Neutrophil (primary cell): Measurements from ENCODE around the gene CBR1.

Source experiments
- H3K27ac ChIP-seq: fragments of 200-600 bp; sonication (generic); 2 replicates; pipeline ENCODE4 v1.5.1; 2016; ENCODE audit warnings: mild to moderate bottlenecking, moderate library complexity
- H3K27me3 ChIP-seq: fragments of 200-600 bp; sonication (generic); 2 replicates; pipeline ENCODE4 v1.6.0; 2016; ENCODE audit warnings: mild to moderate bottlenecking
- H3K36me3 ChIP-seq: fragments of 200-600 bp; sonication (generic); 2 replicates; pipeline ENCODE4 v1.5.1; 2017
- H3K4me1 ChIP-seq, 2 experiments: fragments of 200-600 bp in 1 of 2; sonication (generic) in 1 of 2; 1 replicate in 1 of 2; 2 replicates in 1 of 2; pipeline versions ENCODE4 v1.5.1 to v1.6.1; 2013 to 2016; ENCODE audit warnings: low read depth in 1 of 2, low read length in 1 of 2, mild to moderate bottlenecking in 1 of 2, moderate library complexity in 1 of 2; ENCODE audit not compliant: control insufficient read depth in 1 of 2, insufficient read depth in 1 of 2
- H3K4me3 ChIP-seq, 2 experiments: fragments of 200-600 bp in 1 of 2; sonication (generic) in 1 of 2; 1 replicate in 1 of 2; 2 replicates in 1 of 2; pipeline ENCODE4 v1.5.1; 2013 to 2016; ENCODE audit warnings: low read depth in 1 of 2, low read length in 1 of 2, mild to moderate bottlenecking in 1 of 2, moderate library complexity in 1 of 2
- H3K9me3 ChIP-seq: fragments of 200-600 bp; sonication (generic); 2 replicates; pipeline ENCODE4 v1.5.1; 2016
- TF ChIP-seq, protein P1 (sequence below): fragments of 200-600 bp; sonication (generic); IDR thresholded peaks from 2 replicates; pipeline ENCODE4 v1.5.1; 2016; ENCODE audit warnings: antibody characterized with exemption

Gene CBR1

DNA sequence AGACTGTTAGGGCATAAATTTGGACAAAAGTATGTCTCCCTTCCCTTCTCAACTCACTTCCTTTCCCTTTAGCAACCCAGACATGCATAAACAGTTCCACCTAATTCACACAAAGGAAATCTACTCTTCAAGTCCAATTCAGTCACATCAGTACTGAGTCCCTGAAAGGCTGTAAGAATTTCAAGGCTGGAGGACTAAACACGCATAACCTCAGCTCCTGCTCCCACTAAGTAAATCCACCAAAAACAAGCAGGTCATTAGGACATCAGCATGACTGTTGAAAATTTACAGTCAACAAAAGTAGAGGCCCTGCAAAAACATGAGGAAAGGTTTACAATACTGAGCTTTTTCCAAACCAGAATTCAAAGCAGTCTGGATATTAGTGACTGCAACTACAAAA is 27.9 kb upstream of the CBR1 start:
- Histone ChIP-seq H3K4me1 (no peaks in the 10 kb centered on the region), H3K36me3 (peaks cover 74% of the 10 kb centered on the region), H3K4me3 (no peak overlapping the region), H3K9me3 (no peaks in the 10 kb centered on the region), H3K27ac (no peak overlapping the region), H3K27me3 (no peaks in the 10 kb centered on the region)
- TF ChIP-seq, protein P1, sequence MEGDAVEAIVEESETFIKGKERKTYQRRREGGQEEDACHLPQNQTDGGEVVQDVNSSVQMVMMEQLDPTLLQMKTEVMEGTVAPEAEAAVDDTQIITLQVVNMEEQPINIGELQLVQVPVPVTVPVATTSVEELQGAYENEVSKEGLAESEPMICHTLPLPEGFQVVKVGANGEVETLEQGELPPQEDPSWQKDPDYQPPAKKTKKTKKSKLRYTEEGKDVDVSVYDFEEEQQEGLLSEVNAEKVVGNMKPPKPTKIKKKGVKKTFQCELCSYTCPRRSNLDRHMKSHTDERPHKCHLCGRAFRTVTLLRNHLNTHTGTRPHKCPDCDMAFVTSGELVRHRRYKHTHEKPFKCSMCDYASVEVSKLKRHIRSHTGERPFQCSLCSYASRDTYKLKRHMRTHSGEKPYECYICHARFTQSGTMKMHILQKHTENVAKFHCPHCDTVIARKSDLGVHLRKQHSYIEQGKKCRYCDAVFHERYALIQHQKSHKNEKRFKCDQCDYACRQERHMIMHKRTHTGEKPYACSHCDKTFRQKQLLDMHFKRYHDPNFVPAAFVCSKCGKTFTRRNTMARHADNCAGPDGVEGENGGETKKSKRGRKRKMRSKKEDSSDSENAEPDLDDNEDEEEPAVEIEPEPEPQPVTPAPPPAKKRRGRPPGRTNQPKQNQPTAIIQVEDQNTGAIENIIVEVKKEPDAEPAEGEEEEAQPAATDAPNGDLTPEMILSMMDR: no peak

DNA sequence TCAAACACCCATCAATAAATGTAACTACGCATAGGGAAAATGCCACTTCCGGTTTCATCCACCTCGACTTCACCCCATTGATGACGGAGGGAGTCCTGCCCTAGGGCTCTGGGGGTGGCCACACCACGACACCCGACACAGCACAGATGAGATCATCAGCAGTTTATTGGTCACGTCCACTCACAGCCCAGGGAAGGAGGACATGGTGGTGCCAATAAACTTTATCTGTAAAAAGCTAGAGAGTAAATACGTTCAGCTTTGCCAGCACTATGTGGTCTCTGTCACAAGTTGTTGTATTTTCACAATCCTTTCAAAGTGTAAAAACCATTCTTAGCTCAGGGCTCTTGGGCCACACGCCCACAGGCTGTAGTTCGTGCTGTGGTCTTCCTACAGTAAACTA is 25.8 kb upstream of the CBR1 start:
- Histone ChIP-seq H3K27ac (no peak overlapping the region), H3K36me3 (peaks cover 64% of the 10 kb centered on the region), H3K9me3 (no peaks in the 10 kb centered on the region), H3K4me1 (no peaks in the 10 kb centered on the region), H3K27me3 (no peaks in the 10 kb centered on the region), H3K4me3 (no peak overlapping the region)
- TF ChIP-seq, protein P1: no peak

GRCh38 chr21:36045993-36046392 is 23.8 kb upstream of the CBR1 start:
- Histone ChIP-seq H3K27ac (no peak overlapping the region), H3K27me3 (no peaks in the 10 kb centered on the region), H3K4me3 (no peak overlapping the region), H3K36me3 (peaks cover 68% of the 10 kb centered on the region), H3K4me1 (no peaks in the 10 kb centered on the region), H3K9me3 (no peaks in the 10 kb centered on the region)
- TF ChIP-seq, protein P1: no peak

- Histone ChIP-seq H3K36me3 (peaks cover 60% of the 10 kb centered on the region), H3K27me3 (no peaks in the 10 kb centered on the region), H3K9me3 (no peaks in the 10 kb centered on the region), H3K27ac (no peak overlapping the region), H3K4me1 (no peaks in the 10 kb centered on the region), H3K4me3 (no peak overlapping the region)
- TF ChIP-seq, protein P1: no peak
These were observed 22.7 kb upstream of the CBR1 start for GRCh38 chr21:36047139-36047538.

DNA sequence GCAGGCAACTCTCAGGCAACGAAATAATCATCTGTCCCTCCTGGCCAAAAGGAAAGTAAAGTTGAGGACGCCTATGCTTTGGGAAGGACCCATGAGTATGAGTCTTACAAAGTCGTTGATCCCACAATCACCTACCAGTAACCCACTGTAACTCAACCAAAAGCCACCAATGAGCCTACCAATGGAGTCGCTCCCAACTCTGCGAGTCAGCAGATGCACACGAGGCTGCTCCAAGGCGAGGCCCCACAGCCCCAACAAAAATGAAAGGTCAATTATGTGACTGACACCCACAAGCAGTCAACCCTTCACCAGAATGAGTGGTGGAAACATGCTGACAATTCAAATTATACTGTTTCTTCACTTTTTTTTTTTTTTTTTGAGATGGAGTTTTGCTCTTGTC is 21.5 kb upstream of the CBR1 start:
- H3K27ac ChIP-seq: no peak overlapping the region
- no peaks in the 10 kb centered on the region for H3K9me3 ChIP-seq
- TF ChIP-seq, protein P1: no peak
- H3K36me3 ChIP-seq: peaks cover 59% of the 10 kb centered on the region
- H3K4me3 ChIP-seq: no peak overlapping the region
- H3K4me1 ChIP-seq: no peaks in the 10 kb centered on the region
- H3K27me3 ChIP-seq: no peaks in the 10 kb centered on the region
